Activated CD4-positive, alpha-beta T cell treated with anti-CD3 and anti-CD28 coated beads, Interleukin-2, amount 10 ng/mL, durations not matched to agents 24 days and 14 days (primary cell): Measurements from ENCODE around the gene NPL. TPM values are rescaled to one million over a fixed set of nuclear protein-coding genes. Genes with fewer than 3 reads are reported as not detected.

Experiments used
- DNase-seq: peaks from one replicate; pipeline ENCODE4 v3.0.0; 2022
- H3K27ac Mint-ChIP-seq: one replicate; pipeline ENCODE4 v1.8.0; 2022; ENCODE audit warnings: mild to moderate bottlenecking, mixed read lengths
- H3K27me3 Mint-ChIP-seq: one replicate; pipeline ENCODE4 v1.8.0; 2022; ENCODE audit warnings: mixed read lengths
- H3K36me3 Mint-ChIP-seq: one replicate; pipeline ENCODE4 v1.8.0; 2022; ENCODE audit warnings: low read depth, mild to moderate bottlenecking, mixed read lengths
- H3K4me1 Mint-ChIP-seq: one replicate; pipeline ENCODE4 v1.8.0; 2021; ENCODE audit warnings: mixed read lengths
- H3K4me3 Mint-ChIP-seq: one replicate; pipeline ENCODE4 v1.8.0; 2022; ENCODE audit warnings: mild to moderate bottlenecking, moderate library complexity, mixed read lengths
- H3K9me3 Mint-ChIP-seq: one replicate; pipeline ENCODE4 v1.8.0; 2021; ENCODE audit warnings: mixed read lengths
- intact Hi-C: fragments of 100-400 bp; cut with micrococcal nuclease; formaldehyde crosslinking; loops from one replicate; pipeline ENCODE4 v1.15.1; 2023
- total RNA-seq: library from RNA; stranded (reverse); gene quantifications from 2 replicates; pipeline ENCODE4 v1.2.3, GENCODE V29; 2022

Gene NPL
- 4.4 and 5.5 TPM in 2 replicates for total RNA-seq

GRCh38 chr1:182789138-182790076, at the start of gene NPL:
TSS of gene NPL (plus strand) at chr1:182789773. CDS start at chr1:182794372, 4,599 bp downstream.
- intact Hi-C loops, result loop anchor here (1.0 to 10.0 kb wide), 4 partner anchors 50 to 645 kb away; partner anchors contain the start of gene DHX9
- H3K27ac Mint-ChIP-seq, result peak within 1 kb of the TSS; percentile 83
- peak within 1 kb of the TSS; percentile 89 for H3K4me3 Mint-ChIP-seq
- H3K27me3 Mint-ChIP-seq, result peaks cover 18% of the 10 kb centered on the region
- H3K36me3 Mint-ChIP-seq, result no peaks in the 10 kb centered on the region
- no peaks in the 10 kb centered on the region for H3K9me3 Mint-ChIP-seq
- H3K4me1 Mint-ChIP-seq, result peaks cover 10% of the 10 kb centered on the region
- peak; percentile 96 for DNase-seq

GRCh38 chr1:182740120-182740519, 49.5 kb upstream of the NPL start:
- Mint-ChIP-seq H3K36me3 (no peaks in the 10 kb centered on the region), H3K4me1 (peaks cover 2% of the 10 kb centered on the region), H3K4me3 (no peak overlapping the region), H3K27ac (no peak overlapping the region), H3K9me3 (peaks cover 3% of the 10 kb centered on the region), H3K27me3 (peaks cover 2% of the 10 kb centered on the region)
- DNase-seq, result no peak
- intact Hi-C loops, result no loop called here

GRCh38 chr1:182742780-182743179, 46.8 kb upstream of the NPL start:
- Mint-ChIP-seq H3K27ac (no peak overlapping the region), H3K36me3 (no peaks in the 10 kb centered on the region), H3K9me3 (no peaks in the 10 kb centered on the region), H3K27me3 (peaks cover 14% of the 10 kb centered on the region), H3K4me1 (peaks cover 2% of the 10 kb centered on the region), H3K4me3 (no peak overlapping the region)
- intact Hi-C loops, result no loop called here
- DNase-seq, result no peak

GRCh38 chr1:182752077-182752988, 37.2 kb upstream of the NPL start:
- DNase-seq, result no peak
- H3K4me1 Mint-ChIP-seq, result peaks cover 3% of the 10 kb centered on the region
- H3K27ac Mint-ChIP-seq, result no peak overlapping the region
- no peaks in the 10 kb centered on the region for H3K36me3 Mint-ChIP-seq
- H3K4me3 Mint-ChIP-seq, result no peak overlapping the region
- peaks cover 30% of the 10 kb centered on the region for H3K27me3 Mint-ChIP-seq
- peaks cover 14% of the 10 kb centered on the region for H3K9me3 Mint-ChIP-seq
- intact Hi-C loops, result no loop called here

GRCh38 chr1:182754087-182754486, 35.5 kb upstream of the NPL start:
- Mint-ChIP-seq H3K36me3 (no peaks in the 10 kb centered on the region), H3K27me3 (peaks cover 22% of the 10 kb centered on the region), H3K4me1 (peaks cover 3% of the 10 kb centered on the region), H3K4me3 (no peak overlapping the region), H3K27ac (no peak overlapping the region), H3K9me3 (peaks cover 11% of the 10 kb centered on the region)
- DNase-seq, result no peak
- intact Hi-C loops, result no loop called here

GRCh38 chr1:182754543-182755314, 34.8 kb upstream of the NPL start:
- Mint-ChIP-seq H3K36me3 (no peaks in the 10 kb centered on the region), H3K27me3 (peaks cover 18% of the 10 kb centered on the region), H3K27ac (no peak overlapping the region), H3K4me1 (peaks cover 3% of the 10 kb centered on the region), H3K4me3 (no peak overlapping the region), H3K9me3 (peaks cover 5% of the 10 kb centered on the region)
- intact Hi-C loops, result no loop called here
- no peak for DNase-seq

- Mint-ChIP-seq H3K27ac (no peak overlapping the region), H3K4me3 (no peak overlapping the region), H3K36me3 (no peaks in the 10 kb centered on the region), H3K4me1 (peaks cover 3% of the 10 kb centered on the region), H3K9me3 (peaks cover 5% of the 10 kb centered on the region), H3K27me3 (peaks cover 17% of the 10 kb centered on the region)
- no peak for DNase-seq
- intact Hi-C loops, result no loop called here
These were observed 33.9 kb upstream of the NPL start for GRCh38 chr1:182755632-182756031.

- Mint-ChIP-seq H3K27me3 (peaks cover 11% of the 10 kb centered on the region), H3K27ac (no peak overlapping the region), H3K9me3 (no peaks in the 10 kb centered on the region), H3K4me1 (no peaks in the 10 kb centered on the region), H3K4me3 (no peak overlapping the region), H3K36me3 (peaks cover 1% of the 10 kb centered on the region)
- intact Hi-C loops, result no loop called here
- no peak for DNase-seq
These were observed 33.1 kb upstream of the NPL start for GRCh38 chr1:182756423-182756822.

GRCh38 chr1:182761396-182762395, 27.9 kb upstream of the NPL start:
- no peak for DNase-seq
- intact Hi-C loops, result no loop called here
- H3K4me1 Mint-ChIP-seq, result peaks cover 3% of the 10 kb centered on the region
- peaks cover 6% of the 10 kb centered on the region for H3K9me3 Mint-ChIP-seq
- peaks cover 7% of the 10 kb centered on the region for H3K36me3 Mint-ChIP-seq
- no peak overlapping the region for H3K4me3 Mint-ChIP-seq
- peaks cover 15% of the 10 kb centered on the region for H3K27me3 Mint-ChIP-seq
- peak overlapping the region; percentile 19 for H3K27ac Mint-ChIP-seq

- H3K4me1 Mint-ChIP-seq, result peaks cover 3% of the 10 kb centered on the region
- H3K4me3 Mint-ChIP-seq, result no peak overlapping the region
- peaks cover 15% of the 10 kb centered on the region for H3K27me3 Mint-ChIP-seq
- no peak overlapping the region for H3K27ac Mint-ChIP-seq
- H3K36me3 Mint-ChIP-seq, result peaks cover 7% of the 10 kb centered on the region
- DNase-seq, result no peak
- peaks cover 6% of the 10 kb centered on the region for H3K9me3 Mint-ChIP-seq
- intact Hi-C loops, result no loop called here
These were observed 27.0 kb upstream of the NPL start for GRCh38 chr1:182762536-182762935.

- peaks cover 6% of the 10 kb centered on the region for H3K9me3 Mint-ChIP-seq
- intact Hi-C loops, result no loop called here
- peaks cover 7% of the 10 kb centered on the region for H3K36me3 Mint-ChIP-seq
- H3K4me3 Mint-ChIP-seq, result no peak overlapping the region
- peaks cover 3% of the 10 kb centered on the region for H3K4me1 Mint-ChIP-seq
- peaks cover 16% of the 10 kb centered on the region for H3K27me3 Mint-ChIP-seq
- no peak overlapping the region for H3K27ac Mint-ChIP-seq
- no peak for DNase-seq
These were observed 25.4 kb upstream of the NPL start for GRCh38 chr1:182764029-182764727.

- intact Hi-C loops, result no loop called here
- peaks cover 3% of the 10 kb centered on the region for H3K4me1 Mint-ChIP-seq
- no peak for DNase-seq
- H3K27me3 Mint-ChIP-seq, result peaks cover 18% of the 10 kb centered on the region
- H3K9me3 Mint-ChIP-seq, result peaks cover 6% of the 10 kb centered on the region
- no peak overlapping the region for H3K27ac Mint-ChIP-seq
- peaks cover 7% of the 10 kb centered on the region for H3K36me3 Mint-ChIP-seq
- H3K4me3 Mint-ChIP-seq, result no peak overlapping the region
These were observed 24.2 kb upstream of the NPL start for GRCh38 chr1:182765391-182765790.
